T-cell (primary cell): ENCODE data around the gene SH2D7. TPM values are rescaled to one million over a fixed set of nuclear protein-coding genes. Genes with fewer than 3 reads are reported as not detected.
A peak's percentile ranks its signal among the peaks of the same experiment; 100 is the strongest.

Experiments
- ATAC-seq, 4 experiments: fragments of 200-7000 bp in 3 of 4; fragments of 150-1000 bp in 1 of 4; cut with Tn5 transposase; replicated peaks in 1 of 4; 1 replicate in 3 of 4; 2 replicates in 1 of 4; pipeline ENCODE4 v1.10.0; 2021; ENCODE audit warnings: moderate library complexity in 3 of 4, mild to moderate bottlenecking in 2 of 4, moderate number of reproducible peaks in 1 of 4
- CTCF ChIA-PET, 2 donors: fragments of 300-600 bp; sonication (Branson Sonifier 250); formaldehyde crosslinking; loops; one replicate each; lab custom pipeline; 2022; ENCODE audit warnings: antibody characterized with exemption in 2 of 2; lab: Charles Lee
- POLR2A ChIA-PET, 2 donors: fragments of 300-600 bp; sonication (Branson Sonifier 250); formaldehyde crosslinking; loops; one replicate each; lab custom pipeline; 2022; ENCODE audit warnings: antibody characterized with exemption in 2 of 2; lab: Charles Lee
- DNase-seq, 35 experiments: peaks; one replicate each; pipeline versions ENCODE4 v3.0.0 to v3.0.0-alpha.2; 2013 to 2023
- H3K27ac ChIP-seq: one replicate; pipeline ENCODE4 v1.5.1; 2013; ENCODE audit warnings: low read length
- H3K27me3 ChIP-seq, 2 experiments: replicated peaks in 1 of 2; 1 replicate in 1 of 2; 2 replicates in 1 of 2; pipeline versions ENCODE4 v1.6.1 to v1.7.0; 2013; ENCODE audit warnings: low read length in 1 of 2, mixed read lengths in 1 of 2; ENCODE audit not compliant: control insufficient read depth in 2 of 2, insufficient read depth in 2 of 2; ENCODE audit errors: extremely low read depth in 1 of 2
- H3K36me3 ChIP-seq, 2 donors: 1 replicate in 1 of 2; 2 replicates in 1 of 2; pipeline versions ENCODE4 v1.6.1 to v1.7.0; 2013; ENCODE audit warnings: low read length in 1 of 2; ENCODE audit not compliant: control insufficient read depth in 2 of 2, insufficient read depth in 1 of 2; ENCODE audit errors: extremely low read depth in 1 of 2
- H3K4me1 ChIP-seq, 2 experiments: 1 replicate in 1 of 2; 2 replicates in 1 of 2; pipeline versions ENCODE4 v1.6.1 to v1.7.0; 2013; ENCODE audit warnings: low read length in 2 of 2, mixed read lengths in 1 of 2; ENCODE audit not compliant: insufficient read depth in 2 of 2, control insufficient read depth in 1 of 2; ENCODE audit errors: extremely low read depth in 1 of 2
- H3K4me3 ChIP-seq, 2 donors: 1 replicate in 1 of 2; 2 replicates in 1 of 2; pipeline versions ENCODE4 v1.5.1 to v1.7.0; 2013; ENCODE audit warnings: mild to moderate bottlenecking in 2 of 2, low read length in 1 of 2, moderate library complexity in 1 of 2; ENCODE audit not compliant: control insufficient read depth in 1 of 2; ENCODE audit errors: extremely low read depth in 1 of 2
- H3K9me3 ChIP-seq: 2 replicates; pipeline ENCODE4 v1.7.0; 2013
- H3K27ac Mint-ChIP-seq, 2 donors: one replicate each; pipeline ENCODE4 v1.8.0; 2020 to 2021; ENCODE audit warnings: mild to moderate bottlenecking in 2 of 2, mixed read lengths in 2 of 2
- H3K27me3 Mint-ChIP-seq, 2 donors: one replicate each; pipeline ENCODE4 v1.8.0; 2021 to 2022; ENCODE audit warnings: mixed read lengths in 2 of 2
- H3K36me3 Mint-ChIP-seq: one replicate; pipeline ENCODE4 v1.8.0; 2021; ENCODE audit warnings: mixed read lengths
- H3K4me1 Mint-ChIP-seq, 3 donors: one replicate each; pipeline ENCODE4 v1.8.0; 2020 to 2022; ENCODE audit warnings: mixed read lengths in 3 of 3, mild to moderate bottlenecking in 1 of 3
- H3K4me3 Mint-ChIP-seq, 3 donors: one replicate each; pipeline ENCODE4 v1.8.0; 2020 to 2022; ENCODE audit warnings: mild to moderate bottlenecking in 3 of 3, mixed read lengths in 3 of 3, moderate library complexity in 3 of 3
- H3K9me3 Mint-ChIP-seq, 3 donors: one replicate each; pipeline ENCODE4 v1.8.0; 2020 to 2022; ENCODE audit warnings: mixed read lengths in 3 of 3
- WGBS: methylation state at CpG from one replicate; pipeline ENCODE4 v1.1.5; 2013; ENCODE audit warnings: missing lambda C conversion rate; ENCODE audit not compliant: insufficient coverage; 5-methylcytosine and 5-hydroxymethylcytosine counted together
- total RNA-seq, 35 experiments: library from RNA in 6 of 35; stranded (reverse) in 6 of 35; fragments of 120-200 nt in 1 of 35; gene quantifications; one replicate each; pipeline versions ENCODE4 v1.2.1 to v1.2.4 and lab custom pipeline; 2013 to 2026

SH2D7 gene
- total RNA-seq, 5 donors from 2014 or later (not counting 1 experiment from before 2014, with no cell fraction given), result not detected

DNA sequence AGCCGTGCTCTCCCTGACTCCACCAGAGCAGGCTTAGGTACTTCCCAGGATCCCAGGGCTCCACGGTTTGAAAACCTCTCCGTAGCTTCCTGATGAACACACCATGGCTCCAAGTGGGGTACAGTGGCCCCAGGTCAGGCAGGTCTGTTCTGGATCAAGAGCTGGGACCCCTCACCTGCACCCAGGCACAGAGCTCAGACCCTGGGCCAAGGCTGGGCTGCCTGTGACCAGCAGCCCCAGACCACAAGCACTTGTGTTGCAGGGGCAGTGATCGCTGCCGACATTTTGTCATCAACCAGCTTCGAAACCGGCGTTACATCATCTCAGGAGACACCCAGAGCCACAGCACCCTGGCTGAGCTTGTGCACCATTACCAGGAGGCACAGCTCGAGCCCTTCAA is 5.3 kb downstream of the SH2D7 start:
- no peak overlapping the region for H3K27ac Mint-ChIP-seq
- H3K4me3 Mint-ChIP-seq, result no peak overlapping the region
- Histone ChIP-seq H3K4me3 (no peak overlapping the region), H3K27ac (no peak overlapping the region), H3K4me1 (peaks cover 0 to 7% of the 10 kb centered on the region in 2 experiments), H3K36me3 (no peaks in the 10 kb centered on the region), H3K9me3 (no peaks in the 10 kb centered on the region), H3K27me3 (no peaks in the 10 kb centered on the region)
- CTCF ChIA-PET, result interaction anchor here in 1 of 2 donors (1.3 kb wide), 1 partner anchor 11 kb away, joined by 3 read pairs; no protein-coding TSS in a partner anchor
- DNase-seq, result no peak
- POLR2A ChIA-PET, result no interaction called here
- WGBS, result 86% methylated on average over 9 of the region's 9 CpGs
- ATAC-seq, result no peak
- H3K36me3 Mint-ChIP-seq, result no peaks in the 10 kb centered on the region
- peaks cover 0 to 8% (median 7%) of the 10 kb centered on the region in 3 donors for H3K4me1 Mint-ChIP-seq
- peaks cover 0 to 2% of the 10 kb centered on the region in 2 donors for H3K27me3 Mint-ChIP-seq
- H3K9me3 Mint-ChIP-seq, result no peaks in the 10 kb centered on the region

GRCh38 chr15:78098131-78098755 is 5.9 kb downstream of the SH2D7 start:
- POLR2A ChIA-PET, result no interaction called here
- ATAC-seq, result no peak

DNA sequence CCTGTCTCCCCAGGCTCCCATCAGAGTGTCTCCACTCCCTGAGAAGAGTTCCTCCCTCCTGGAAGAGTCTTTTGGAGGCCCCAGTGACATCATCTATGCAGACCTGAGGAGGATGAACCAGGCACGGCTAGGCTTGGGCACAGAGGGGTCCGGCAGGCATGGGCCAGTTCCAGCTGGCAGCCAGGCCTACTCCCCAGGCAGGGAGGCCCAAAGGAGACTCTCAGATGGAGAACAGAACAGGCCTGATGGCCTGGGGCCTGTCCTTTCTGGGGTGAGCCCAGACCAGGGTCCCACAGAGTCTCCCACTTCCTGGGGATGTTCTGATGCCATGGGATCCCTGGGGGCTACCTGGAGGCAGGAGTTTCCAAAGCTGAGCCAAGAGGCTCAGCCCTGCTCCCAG is 8.5 kb downstream of the SH2D7 start:
- ATAC-seq, result no peak
- Histone ChIP-seq H3K9me3 (no peaks in the 10 kb centered on the region), H3K36me3 (no peaks in the 10 kb centered on the region), H3K27ac (no peak overlapping the region), H3K4me3 (no peak overlapping the region), H3K27me3 (no peaks in the 10 kb centered on the region), H3K4me1 (peaks cover 17 to 37% of the 10 kb centered on the region in 2 experiments)
- H3K27me3 Mint-ChIP-seq, result no peaks in the 10 kb centered on the region
- no peaks in the 10 kb centered on the region for H3K36me3 Mint-ChIP-seq
- peaks cover 29 to 38% (median 37%) of the 10 kb centered on the region in 3 donors for H3K4me1 Mint-ChIP-seq
- ChIA-PET POLR2A (no interaction called here), CTCF (no interaction called here)
- no peak overlapping the region for H3K4me3 Mint-ChIP-seq
- H3K27ac Mint-ChIP-seq, result no peak overlapping the region
- H3K9me3 Mint-ChIP-seq, result no peaks in the 10 kb centered on the region
- WGBS, result 100% methylated on average over 2 of the region's 2 CpGs
- DNase-seq, result no peak

More at GRCh38 chr15:78098131-78098755, 5.9 kb downstream of the SH2D7 start:
- Mint-ChIP-seq H3K4me3 (no peak overlapping the region), H3K27me3 (peaks cover 0 to 2% of the 10 kb centered on the region in 2 donors), H3K36me3 (no peaks in the 10 kb centered on the region), H3K9me3 (no peaks in the 10 kb centered on the region), H3K27ac (no peak overlapping the region), H3K4me1 (peaks cover 2 to 13% (median 13%) of the 10 kb centered on the region in 3 donors)
- Histone ChIP-seq H3K9me3 (no peaks in the 10 kb centered on the region), H3K36me3 (no peaks in the 10 kb centered on the region), H3K27me3 (no peaks in the 10 kb centered on the region), H3K4me1 (peaks cover 4 to 11% of the 10 kb centered on the region in 2 experiments), H3K4me3 (no peak overlapping the region), H3K27ac (no peak overlapping the region)
- CTCF ChIA-PET, result interaction anchor here in 1 of 2 donors (0.9 to 1.3 kb wide), 2 partner anchors 10 to 97 kb away, joined by 3 to 6 read pairs; no protein-coding TSS in a partner anchor
- whole genome bisulfite sequencing, result 95% methylated on average over 4 of the region's 11 CpGs
- no peak for DNase-seq

- Histone ChIP-seq H3K27me3 (no peaks in the 10 kb centered on the region), H3K27ac (no peak overlapping the region), H3K9me3 (no peaks in the 10 kb centered on the region), H3K4me1 (peaks cover 17 to 44% of the 10 kb centered on the region in 2 experiments), H3K4me3 (no peak overlapping the region), H3K36me3 (no peaks in the 10 kb centered on the region)
- Mint-ChIP-seq H3K27ac (peak overlapping the region in 1 of 2 donors; percentile 68), H3K36me3 (no peaks in the 10 kb centered on the region), H3K27me3 (no peaks in the 10 kb centered on the region), H3K9me3 (no peaks in the 10 kb centered on the region), H3K4me1 (peaks cover 32 to 45% (median 41%) of the 10 kb centered on the region in 3 donors), H3K4me3 (no peak overlapping the region)
- no peak for DNase-seq
- no peak for ATAC-seq
- WGBS, result 94% methylated on average over 2 of the region's 5 CpGs
- ChIA-PET CTCF (no interaction called here), POLR2A (interaction anchor here in 1 of 2 donors (0.6 kb wide), 1 partner anchor 20 kb away, joined by 12 read pairs; no protein-coding TSS in a partner anchor)
Measured at GRCh38 chr15:78101423-78102105, 9.2 kb downstream of the SH2D7 start.

DNA sequence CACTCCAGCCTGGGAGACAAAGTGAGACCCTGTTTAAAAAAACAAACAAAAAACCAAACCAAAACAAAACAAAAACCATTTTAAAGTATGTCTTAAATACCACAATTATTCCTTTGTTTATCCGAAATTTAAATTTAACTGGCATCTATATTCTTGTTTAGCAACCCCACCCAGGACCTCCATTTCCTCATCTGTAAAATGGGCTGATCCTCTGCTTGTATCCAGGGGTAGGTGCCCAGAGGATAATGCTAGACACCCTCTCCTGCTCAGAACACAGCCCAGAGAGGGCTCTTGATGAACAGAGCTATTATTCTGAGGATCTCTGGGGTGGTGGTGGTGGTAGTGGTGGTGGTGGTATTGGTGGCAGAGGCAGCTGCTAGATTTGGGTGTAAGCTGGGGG is 9.8 kb downstream of the SH2D7 start:
- no peaks in the 10 kb centered on the region for H3K36me3 ChIP-seq
- Mint-ChIP-seq H3K27me3 (no peaks in the 10 kb centered on the region), H3K27ac (peak overlapping the region; percentile 76 to 95), H3K4me3 (no peak overlapping the region), H3K36me3 (no peaks in the 10 kb centered on the region), H3K4me1 (peaks cover 32 to 47% (median 41%) of the 10 kb centered on the region in 3 donors), H3K9me3 (no peaks in the 10 kb centered on the region)
- DNase-seq (no peak), ATAC-seq (no peak)
- H3K4me1 ChIP-seq, result peaks cover 17 to 44% of the 10 kb centered on the region in 2 experiments
- peak overlapping the region; percentile 75 for H3K27ac ChIP-seq
- POLR2A ChIA-PET, result interaction anchor here in 1 of 2 donors (0.6 kb wide), 1 partner anchor 21 kb away, joined by 12 read pairs; no protein-coding TSS in a partner anchor
- no peaks in the 10 kb centered on the region for H3K27me3 ChIP-seq
- H3K4me3 ChIP-seq, result no peak overlapping the region
- no peaks in the 10 kb centered on the region for H3K9me3 ChIP-seq
- CTCF ChIA-PET, result interaction anchor here in 1 of 2 donors (1.2 kb wide), 1 partner anchor 11 kb away, joined by 3 read pairs; no protein-coding TSS in a partner anchor
- 89% methylated on average over 1 of the region's 1 CpG for WGBS

- no peaks in the 10 kb centered on the region for H3K36me3 ChIP-seq
- H3K4me1 ChIP-seq, result peaks cover 17 to 44% of the 10 kb centered on the region in 2 experiments
- DNase-seq, result no peak
- H3K9me3 ChIP-seq, result no peaks in the 10 kb centered on the region
- H3K4me1 Mint-ChIP-seq, result peaks cover 32 to 53% (median 41%) of the 10 kb centered on the region in 3 donors
- no peak overlapping the region for H3K4me3 ChIP-seq
- H3K27ac ChIP-seq, result peak overlapping the region; percentile 75
- no peak overlapping the region for H3K4me3 Mint-ChIP-seq
- H3K27me3 ChIP-seq, result no peaks in the 10 kb centered on the region
- peak overlapping the region; percentile 91 to 95 for H3K27ac Mint-ChIP-seq
- H3K9me3 Mint-ChIP-seq, result no peaks in the 10 kb centered on the region
- ATAC-seq, result no peak
- no peaks in the 10 kb centered on the region for H3K36me3 Mint-ChIP-seq
- 94% methylated on average over 5 of the region's 6 CpGs for WGBS
- POLR2A ChIA-PET, result no interaction called here
- no peaks in the 10 kb centered on the region for H3K27me3 Mint-ChIP-seq
- CTCF ChIA-PET, result interaction anchor here in 1 of 2 donors (1.2 kb wide), 1 partner anchor 12 kb away, joined by 3 read pairs; no protein-coding TSS in a partner anchor
Measured at GRCh38 chr15:78102741-78103140, 10.4 kb downstream of the SH2D7 start.
